ENCODE measurements around the gene TPRX2.
"Not testable (repeated sequence)": the region's sequence is repeated elsewhere in the genome, so short reads cannot be mapped to it uniquely, and the experiment has no call there.

Gene TPRX2

DNA sequence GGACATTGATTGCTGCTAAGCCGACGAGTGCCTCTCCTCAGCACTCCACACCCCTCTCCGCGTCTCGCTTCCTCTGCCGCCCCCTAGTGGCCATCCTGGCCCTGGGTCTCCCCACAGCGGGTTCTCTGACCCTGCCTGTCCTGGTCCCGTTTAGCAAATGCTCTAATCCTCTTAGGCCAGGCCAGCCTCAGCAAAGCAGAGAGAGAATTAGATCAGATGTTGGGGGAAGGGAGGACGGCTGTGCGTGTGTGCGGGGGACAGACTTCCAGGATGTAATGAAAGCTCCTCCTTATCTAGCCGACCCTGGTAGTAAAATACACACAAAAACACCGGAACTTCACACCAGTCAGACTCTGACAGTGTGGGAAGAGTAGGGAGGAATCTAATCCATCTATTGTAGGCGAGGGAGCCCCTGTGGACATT lies 4.5 kb downstream of the TPRX2 start:
- TF ChIP-seq, protein P1, sequence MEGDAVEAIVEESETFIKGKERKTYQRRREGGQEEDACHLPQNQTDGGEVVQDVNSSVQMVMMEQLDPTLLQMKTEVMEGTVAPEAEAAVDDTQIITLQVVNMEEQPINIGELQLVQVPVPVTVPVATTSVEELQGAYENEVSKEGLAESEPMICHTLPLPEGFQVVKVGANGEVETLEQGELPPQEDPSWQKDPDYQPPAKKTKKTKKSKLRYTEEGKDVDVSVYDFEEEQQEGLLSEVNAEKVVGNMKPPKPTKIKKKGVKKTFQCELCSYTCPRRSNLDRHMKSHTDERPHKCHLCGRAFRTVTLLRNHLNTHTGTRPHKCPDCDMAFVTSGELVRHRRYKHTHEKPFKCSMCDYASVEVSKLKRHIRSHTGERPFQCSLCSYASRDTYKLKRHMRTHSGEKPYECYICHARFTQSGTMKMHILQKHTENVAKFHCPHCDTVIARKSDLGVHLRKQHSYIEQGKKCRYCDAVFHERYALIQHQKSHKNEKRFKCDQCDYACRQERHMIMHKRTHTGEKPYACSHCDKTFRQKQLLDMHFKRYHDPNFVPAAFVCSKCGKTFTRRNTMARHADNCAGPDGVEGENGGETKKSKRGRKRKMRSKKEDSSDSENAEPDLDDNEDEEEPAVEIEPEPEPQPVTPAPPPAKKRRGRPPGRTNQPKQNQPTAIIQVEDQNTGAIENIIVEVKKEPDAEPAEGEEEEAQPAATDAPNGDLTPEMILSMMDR (IDR thresholded peaks at IDR 0.05; ENCODE audit: control insufficient read depth, extremely low read depth, insufficient read depth) = peak; percentile 69
- DNase-seq (ENCODE audit: low read depth) = peak; percentile 1
- no peak overlapping the region for H3K4me3 ChIP-seq (ENCODE audit: low read depth, low read length)

DNA sequence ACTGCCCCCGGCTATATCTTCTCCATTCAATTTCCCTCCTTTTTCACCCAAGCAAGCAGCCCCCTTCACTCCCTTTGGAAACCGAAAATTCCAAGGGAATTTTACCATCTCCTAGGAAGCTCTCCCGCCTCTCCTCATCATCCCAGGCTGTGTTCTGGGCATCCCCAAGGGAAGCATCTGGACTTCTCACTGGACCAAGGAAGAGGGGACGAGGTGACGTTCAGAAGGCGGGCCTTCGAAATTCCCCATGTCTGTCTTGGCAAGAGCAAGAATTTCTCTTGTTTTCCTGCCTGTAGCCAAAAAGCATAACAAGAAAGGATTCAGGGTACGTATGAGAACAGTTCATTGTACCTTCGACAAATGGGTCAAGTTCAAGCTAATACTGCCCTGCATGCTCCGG lies 6.1 kb downstream of the TPRX2 start:
- TF ChIP-seq, protein P1 (IDR thresholded peaks at IDR 0.05; ENCODE audit: control insufficient read depth, extremely low read depth, insufficient read depth) = no peak
- no peak for DNase-seq (ENCODE audit: low read depth)
- no peak overlapping the region for H3K4me3 ChIP-seq (ENCODE audit: low read depth, low read length)

DNA sequence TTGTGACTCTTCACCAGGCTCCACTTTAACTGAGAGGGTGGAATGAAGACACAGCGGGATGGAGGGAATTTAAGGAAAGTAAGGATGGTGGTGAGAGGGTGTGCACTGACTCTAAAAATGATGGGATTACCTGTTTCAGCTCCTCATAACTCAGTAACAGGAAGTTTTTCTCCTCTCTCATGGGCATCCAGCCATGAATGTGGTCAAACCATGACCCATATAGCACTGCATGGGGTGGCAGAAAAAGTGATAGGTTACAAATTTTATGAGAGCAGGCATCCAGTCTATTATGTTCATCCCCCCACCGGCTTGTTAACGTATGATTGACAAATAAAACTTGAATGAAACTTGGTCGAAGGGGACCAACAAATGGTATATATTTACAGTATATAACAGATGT lies 19.9 kb downstream of the TPRX2 start:
- TF ChIP-seq, protein P1 (IDR thresholded peaks at IDR 0.05; ENCODE audit: control insufficient read depth, extremely low read depth, insufficient read depth) = no peak
- H3K4me3 ChIP-seq (ENCODE audit: low read depth, low read length) = no peak overlapping the region
- no peak for DNase-seq (ENCODE audit: low read depth)

DNA sequence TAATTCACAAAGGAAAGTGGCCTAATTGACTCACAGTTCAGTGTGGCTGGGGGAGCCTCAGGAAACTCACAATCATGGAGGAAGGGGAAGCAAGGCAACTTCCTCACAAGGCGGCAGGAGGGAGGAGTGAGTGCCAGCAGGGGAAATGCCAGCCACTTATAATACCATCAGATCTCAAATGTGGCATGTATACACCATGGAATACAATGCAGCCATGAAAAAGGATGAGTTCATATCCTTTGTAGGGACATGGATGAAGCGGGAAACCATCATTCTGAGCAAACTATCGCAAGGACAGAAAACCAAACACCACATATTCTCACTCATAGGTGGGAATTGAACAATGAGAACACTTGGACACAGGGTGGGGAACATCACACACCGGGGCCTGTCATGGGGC lies 20.4 kb downstream of the TPRX2 start:
- not testable (repeated sequence) for DNase-seq (ENCODE audit: low read depth); H3K4me3 ChIP-seq (ENCODE audit: low read depth, low read length)

DNA sequence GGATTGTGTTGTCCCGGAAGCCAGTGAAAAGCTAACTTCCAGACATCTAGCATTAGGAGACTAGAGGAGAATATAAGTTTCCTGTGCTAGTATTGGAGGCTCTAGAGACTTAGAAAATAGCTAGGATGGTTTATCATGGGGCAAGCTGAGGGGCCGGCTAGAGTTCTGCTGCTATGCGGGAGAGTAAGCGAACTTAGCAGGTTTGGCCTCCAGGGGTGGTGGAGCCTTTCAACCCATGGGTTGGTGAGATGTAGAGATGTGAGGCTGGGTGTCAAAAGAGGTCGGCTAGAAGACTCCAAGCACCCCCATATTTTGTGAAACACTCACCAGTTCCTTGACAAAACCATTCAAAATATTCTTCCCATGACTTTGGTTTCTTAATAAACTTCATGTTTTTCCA lies 22.7 kb downstream of the TPRX2 start:
- TF ChIP-seq, protein P1 (IDR thresholded peaks at IDR 0.05; ENCODE audit: control insufficient read depth, extremely low read depth, insufficient read depth) = no peak
- H3K4me3 ChIP-seq (ENCODE audit: low read depth, low read length) = no peak overlapping the region
- DNase-seq (ENCODE audit: low read depth) = no peak

DNA sequence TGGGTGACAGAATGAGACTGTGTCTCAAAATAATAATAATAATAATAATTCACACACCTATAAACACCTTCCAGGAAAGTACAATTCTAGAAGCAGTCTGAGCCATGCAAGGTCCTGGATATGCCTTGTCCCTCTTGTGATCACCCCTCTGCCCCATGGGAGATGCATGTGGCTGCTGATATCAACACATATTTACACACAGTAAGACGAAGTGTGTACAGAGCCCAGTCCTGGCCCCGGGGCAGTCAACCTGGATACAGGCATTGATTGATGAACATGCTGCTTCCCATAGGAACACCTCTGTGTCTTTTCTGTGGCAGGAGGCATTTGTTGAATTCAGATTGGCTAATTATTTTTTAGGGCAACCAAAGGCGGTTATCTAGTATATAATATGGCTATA lies 23.9 kb downstream of the TPRX2 start:
- DNase-seq (ENCODE audit: low read depth) = no peak
- TF ChIP-seq, protein P1 (IDR thresholded peaks at IDR 0.05; ENCODE audit: control insufficient read depth, extremely low read depth, insufficient read depth) = no peak
- no peak overlapping the region for H3K4me3 ChIP-seq (ENCODE audit: low read depth, low read length)

DNA sequence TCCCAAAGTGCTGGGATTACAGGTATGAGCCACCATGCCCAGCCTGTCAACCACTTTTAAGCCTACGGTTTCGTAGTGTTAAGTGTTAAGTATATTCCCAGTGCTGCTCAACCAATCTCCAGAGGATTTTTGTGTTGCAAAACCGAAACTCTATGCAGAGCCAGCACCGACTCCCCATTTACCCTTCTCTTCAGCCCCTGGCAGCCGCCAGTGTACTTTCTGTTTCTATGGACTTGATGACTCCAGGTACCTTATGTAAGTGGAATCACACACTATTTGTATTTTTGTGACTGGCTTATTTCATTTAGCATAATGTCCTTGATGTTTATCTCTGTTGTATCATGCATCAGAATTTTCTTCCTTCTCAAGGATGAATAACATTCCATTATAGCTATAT lies 26.0 kb downstream of the TPRX2 start:
- no peak for DNase-seq (ENCODE audit: low read depth)
- TF ChIP-seq, protein P1 (IDR thresholded peaks at IDR 0.05; ENCODE audit: control insufficient read depth, extremely low read depth, insufficient read depth) = no peak
- H3K4me3 ChIP-seq (ENCODE audit: low read depth, low read length) = no peak overlapping the region

Measured in LNCaP clone FGC (cell line).